ENCODE results near the gene MIEF1.

DNA sequence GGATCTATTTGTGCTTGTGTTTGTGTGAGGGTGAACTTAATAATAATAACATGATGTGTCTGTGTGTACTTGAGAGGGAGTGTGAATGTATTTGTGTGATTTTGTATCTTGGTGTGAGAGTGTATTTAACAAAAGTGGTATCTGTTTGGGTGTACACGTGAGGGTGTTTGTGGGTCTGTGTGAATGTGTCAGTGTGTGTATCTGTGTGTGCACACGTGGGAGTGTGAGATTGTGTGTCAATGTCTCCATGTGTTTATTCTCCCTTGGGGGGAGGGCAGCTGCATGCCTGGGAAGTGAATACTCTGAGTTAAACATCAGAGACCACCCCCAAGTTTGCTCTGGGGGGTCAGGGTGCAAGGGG lies 45.5 kb downstream of the MIEF1 start:
- TF ChIP-seq, protein P1, sequence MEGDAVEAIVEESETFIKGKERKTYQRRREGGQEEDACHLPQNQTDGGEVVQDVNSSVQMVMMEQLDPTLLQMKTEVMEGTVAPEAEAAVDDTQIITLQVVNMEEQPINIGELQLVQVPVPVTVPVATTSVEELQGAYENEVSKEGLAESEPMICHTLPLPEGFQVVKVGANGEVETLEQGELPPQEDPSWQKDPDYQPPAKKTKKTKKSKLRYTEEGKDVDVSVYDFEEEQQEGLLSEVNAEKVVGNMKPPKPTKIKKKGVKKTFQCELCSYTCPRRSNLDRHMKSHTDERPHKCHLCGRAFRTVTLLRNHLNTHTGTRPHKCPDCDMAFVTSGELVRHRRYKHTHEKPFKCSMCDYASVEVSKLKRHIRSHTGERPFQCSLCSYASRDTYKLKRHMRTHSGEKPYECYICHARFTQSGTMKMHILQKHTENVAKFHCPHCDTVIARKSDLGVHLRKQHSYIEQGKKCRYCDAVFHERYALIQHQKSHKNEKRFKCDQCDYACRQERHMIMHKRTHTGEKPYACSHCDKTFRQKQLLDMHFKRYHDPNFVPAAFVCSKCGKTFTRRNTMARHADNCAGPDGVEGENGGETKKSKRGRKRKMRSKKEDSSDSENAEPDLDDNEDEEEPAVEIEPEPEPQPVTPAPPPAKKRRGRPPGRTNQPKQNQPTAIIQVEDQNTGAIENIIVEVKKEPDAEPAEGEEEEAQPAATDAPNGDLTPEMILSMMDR (IDR thresholded peaks at IDR 0.05; ENCODE audit: insufficient read depth, low read length) = no peak
- TF ChIP-seq, protein P2, sequence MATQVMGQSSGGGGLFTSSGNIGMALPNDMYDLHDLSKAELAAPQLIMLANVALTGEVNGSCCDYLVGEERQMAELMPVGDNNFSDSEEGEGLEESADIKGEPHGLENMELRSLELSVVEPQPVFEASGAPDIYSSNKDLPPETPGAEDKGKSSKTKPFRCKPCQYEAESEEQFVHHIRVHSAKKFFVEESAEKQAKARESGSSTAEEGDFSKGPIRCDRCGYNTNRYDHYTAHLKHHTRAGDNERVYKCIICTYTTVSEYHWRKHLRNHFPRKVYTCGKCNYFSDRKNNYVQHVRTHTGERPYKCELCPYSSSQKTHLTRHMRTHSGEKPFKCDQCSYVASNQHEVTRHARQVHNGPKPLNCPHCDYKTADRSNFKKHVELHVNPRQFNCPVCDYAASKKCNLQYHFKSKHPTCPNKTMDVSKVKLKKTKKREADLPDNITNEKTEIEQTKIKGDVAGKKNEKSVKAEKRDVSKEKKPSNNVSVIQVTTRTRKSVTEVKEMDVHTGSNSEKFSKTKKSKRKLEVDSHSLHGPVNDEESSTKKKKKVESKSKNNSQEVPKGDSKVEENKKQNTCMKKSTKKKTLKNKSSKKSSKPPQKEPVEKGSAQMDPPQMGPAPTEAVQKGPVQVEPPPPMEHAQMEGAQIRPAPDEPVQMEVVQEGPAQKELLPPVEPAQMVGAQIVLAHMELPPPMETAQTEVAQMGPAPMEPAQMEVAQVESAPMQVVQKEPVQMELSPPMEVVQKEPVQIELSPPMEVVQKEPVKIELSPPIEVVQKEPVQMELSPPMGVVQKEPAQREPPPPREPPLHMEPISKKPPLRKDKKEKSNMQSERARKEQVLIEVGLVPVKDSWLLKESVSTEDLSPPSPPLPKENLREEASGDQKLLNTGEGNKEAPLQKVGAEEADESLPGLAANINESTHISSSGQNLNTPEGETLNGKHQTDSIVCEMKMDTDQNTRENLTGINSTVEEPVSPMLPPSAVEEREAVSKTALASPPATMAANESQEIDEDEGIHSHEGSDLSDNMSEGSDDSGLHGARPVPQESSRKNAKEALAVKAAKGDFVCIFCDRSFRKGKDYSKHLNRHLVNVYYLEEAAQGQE (IDR thresholded peaks at IDR 0.05; ENCODE audit: insufficient replicate concordance, low read depth) = no peak
- no peak for TF ChIP-seq POLR2AphosphoS5 (IDR thresholded peaks at IDR 0.05; ENCODE audit: low read depth)

Measured in HL-60 (cell line).